ENCODE results near the gene COL18A1. TPM values are rescaled to one million over a fixed set of nuclear protein-coding genes. Genes with fewer than 3 reads are reported as not detected.

The COL18A1 gene
- total and polyA plus RNA-seq, 9 of the 15 experiments (the other 6 are each of a cell fraction or from before 2014, with no cell fraction given) = 0.14 to 16.4 (median 2.0) TPM

DNA sequence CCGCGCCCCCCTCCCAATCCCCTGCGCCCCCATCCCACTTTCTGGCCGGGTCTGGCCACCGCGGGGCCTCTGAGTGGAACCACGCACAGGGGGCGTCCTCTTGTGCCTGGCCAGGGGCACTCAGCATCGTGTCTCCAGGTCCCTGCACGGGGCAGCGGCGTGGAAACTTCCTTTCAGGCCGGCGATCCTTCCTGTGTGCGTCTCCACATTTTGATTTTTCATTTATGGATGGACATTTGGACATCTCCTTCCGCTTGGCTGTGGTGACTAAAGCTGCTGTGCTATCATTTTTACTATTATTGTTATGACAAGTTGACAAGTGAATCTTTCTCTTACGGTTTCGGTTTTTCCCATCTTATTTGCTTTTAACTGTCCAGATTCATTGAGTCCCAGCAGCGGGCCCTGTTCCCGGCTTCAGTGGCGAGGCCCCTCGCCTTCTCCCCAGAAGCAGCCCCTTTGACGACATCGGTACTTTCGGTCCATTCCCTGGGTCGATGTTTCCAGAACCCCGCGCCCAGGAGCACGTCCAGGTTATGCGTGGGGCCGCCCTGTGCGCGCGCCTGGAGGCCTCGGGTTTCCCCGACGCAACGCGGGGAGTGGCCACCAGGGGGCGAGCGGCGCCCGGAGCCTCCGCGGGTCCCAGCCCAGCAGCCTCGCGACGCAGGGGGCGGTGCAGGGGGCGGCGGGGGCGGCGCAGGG is 149.7 kb downstream of the COL18A1 start (continued):
- TF ChIP-seq, protein P1, sequence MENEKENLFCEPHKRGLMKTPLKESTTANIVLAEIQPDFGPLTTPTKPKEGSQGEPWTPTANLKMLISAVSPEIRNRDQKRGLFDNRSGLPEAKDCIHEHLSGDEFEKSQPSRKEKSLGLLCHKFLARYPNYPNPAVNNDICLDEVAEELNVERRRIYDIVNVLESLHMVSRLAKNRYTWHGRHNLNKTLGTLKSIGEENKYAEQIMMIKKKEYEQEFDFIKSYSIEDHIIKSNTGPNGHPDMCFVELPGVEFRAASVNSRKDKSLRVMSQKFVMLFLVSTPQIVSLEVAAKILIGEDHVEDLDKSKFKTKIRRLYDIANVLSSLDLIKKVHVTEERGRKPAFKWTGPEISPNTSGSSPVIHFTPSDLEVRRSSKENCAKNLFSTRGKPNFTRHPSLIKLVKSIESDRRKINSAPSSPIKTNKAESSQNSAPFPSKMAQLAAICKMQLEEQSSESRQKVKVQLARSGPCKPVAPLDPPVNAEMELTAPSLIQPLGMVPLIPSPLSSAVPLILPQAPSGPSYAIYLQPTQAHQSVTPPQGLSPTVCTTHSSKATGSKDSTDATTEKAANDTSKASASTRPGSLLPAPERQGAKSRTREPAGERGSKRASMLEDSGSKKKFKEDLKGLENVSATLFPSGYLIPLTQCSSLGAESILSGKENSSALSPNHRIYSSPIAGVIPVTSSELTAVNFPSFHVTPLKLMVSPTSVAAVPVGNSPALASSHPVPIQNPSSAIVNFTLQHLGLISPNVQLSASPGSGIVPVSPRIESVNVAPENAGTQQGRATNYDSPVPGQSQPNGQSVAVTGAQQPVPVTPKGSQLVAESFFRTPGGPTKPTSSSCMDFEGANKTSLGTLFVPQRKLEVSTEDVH (IDR thresholded peaks at IDR 0.05; ENCODE audit: low read depth, partially characterized antibody) = no peak
- TF ChIP-seq TGIF2 (CRISPR knock-in tag; IDR thresholded peaks at IDR 0.05) (no peak), SAFB (IDR thresholded peaks at IDR 0.05; ENCODE audit: borderline replicate concordance, low read depth, low read length) (peak; percentile 80), ZKSCAN1 (IDR thresholded peaks at IDR 0.05; ENCODE audit: low read depth, low read length) (no peak), GABPA (tag; conservative IDR thresholded peaks at IDR 0.05; ENCODE audit: low read depth) (no peak), RB1 (IDR thresholded peaks at IDR 0.05; ENCODE audit: low read depth) (peak; percentile 86), SIX5 (IDR thresholded peaks at IDR 0.05; ENCODE audit: borderline replicate concordance in 1 of 2, insufficient read depth in 1 of 2, low read depth in 1 of 2, low read length in 2 of 2) (no peak), STAG1 (CRISPR knock-in tag; IDR thresholded peaks at IDR 0.05; ENCODE audit: borderline replicate concordance) (peak; percentile 42; the same call in 1 of the 2 replicates), MNT (conservative IDR thresholded peaks at IDR 0.05) (0 out of 4 replicates have a peak, but pooled peaks of 1 of the 2 experiments have one; percentile 35), ATF1 (CRISPR knock-in tag; IDR thresholded peaks at IDR 0.05) (no peak), ATF1 (tag; IDR thresholded peaks at IDR 0.05) (peak; percentile 27; the same call in 1 of the 2 replicates), RAD21 (CRISPR knock-in tag; conservative IDR thresholded peaks at IDR 0.05 in 1 of 2, IDR thresholded peaks at IDR 0.05 in 1 of 2) (peak; percentile 56 to 79), TCFL5 (CRISPR knock-in tag; conservative IDR thresholded peaks at IDR 0.05) (no peak), SREBF2 (CRISPR knock-in tag; IDR thresholded peaks at IDR 0.05) (no peak), TAF1 (IDR thresholded peaks at IDR 0.05; ENCODE audit: control insufficient read depth, extremely low read depth, insufficient read depth, low read length, severe bottlenecking) (no peak), CBX1 (IDR thresholded peaks at IDR 0.05; ENCODE audit: low read depth) (no peak), FOXK2 (conservative IDR thresholded peaks at IDR 0.05 in 1 of 2, IDR thresholded peaks at IDR 0.05 in 1 of 2; ENCODE audit: low read depth in 2 of 2) (no peak), MAZ (CRISPR knock-in tag; conservative IDR thresholded peaks at IDR 0.05 in 1 of 2, IDR thresholded peaks at IDR 0.05 in 1 of 2) (peak; percentile 13 to 55; a peak in 2 of 4 replicates), RBM17 (IDR thresholded peaks at IDR 0.05; ENCODE audit: borderline replicate concordance, low read depth, low read length) (no peak), ZNF57 (CRISPR knock-in tag; IDR thresholded peaks at IDR 0.05) (no peak), ZNF717 (CRISPR knock-in tag; IDR thresholded peaks at IDR 0.05) (no peak), ZFPM2 (CRISPR knock-in tag; IDR thresholded peaks at IDR 0.05) (no peak)
- TF ChIP-seq, protein P2, sequence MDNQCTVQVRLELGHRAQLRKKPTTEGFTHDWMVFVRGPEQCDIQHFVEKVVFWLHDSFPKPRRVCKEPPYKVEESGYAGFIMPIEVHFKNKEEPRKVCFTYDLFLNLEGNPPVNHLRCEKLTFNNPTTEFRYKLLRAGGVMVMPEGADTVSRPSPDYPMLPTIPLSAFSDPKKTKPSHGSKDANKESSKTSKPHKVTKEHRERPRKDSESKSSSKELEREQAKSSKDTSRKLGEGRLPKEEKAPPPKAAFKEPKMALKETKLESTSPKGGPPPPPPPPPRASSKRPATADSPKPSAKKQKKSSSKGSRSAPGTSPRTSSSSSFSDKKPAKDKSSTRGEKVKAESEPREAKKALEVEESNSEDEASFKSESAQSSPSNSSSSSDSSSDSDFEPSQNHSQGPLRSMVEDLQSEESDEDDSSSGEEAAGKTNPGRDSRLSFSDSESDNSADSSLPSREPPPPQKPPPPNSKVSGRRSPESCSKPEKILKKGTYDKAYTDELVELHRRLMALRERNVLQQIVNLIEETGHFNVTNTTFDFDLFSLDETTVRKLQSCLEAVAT (IDR thresholded peaks at IDR 0.05) = no peak
